NCI-H446 (cell line): ENCODE results near the gene NEIL1.
"Not testable (repeated sequence)": the region's sequence is repeated elsewhere in the genome, so short reads cannot be mapped to it uniquely, and the experiment has no call there.

ENCODE experiments used
- DNase-seq, 2 experiments: peaks; one replicate each; lab custom pipeline; 2025; lab: John Stamatoyannopoulos, UW

Gene NEIL1

DNA sequence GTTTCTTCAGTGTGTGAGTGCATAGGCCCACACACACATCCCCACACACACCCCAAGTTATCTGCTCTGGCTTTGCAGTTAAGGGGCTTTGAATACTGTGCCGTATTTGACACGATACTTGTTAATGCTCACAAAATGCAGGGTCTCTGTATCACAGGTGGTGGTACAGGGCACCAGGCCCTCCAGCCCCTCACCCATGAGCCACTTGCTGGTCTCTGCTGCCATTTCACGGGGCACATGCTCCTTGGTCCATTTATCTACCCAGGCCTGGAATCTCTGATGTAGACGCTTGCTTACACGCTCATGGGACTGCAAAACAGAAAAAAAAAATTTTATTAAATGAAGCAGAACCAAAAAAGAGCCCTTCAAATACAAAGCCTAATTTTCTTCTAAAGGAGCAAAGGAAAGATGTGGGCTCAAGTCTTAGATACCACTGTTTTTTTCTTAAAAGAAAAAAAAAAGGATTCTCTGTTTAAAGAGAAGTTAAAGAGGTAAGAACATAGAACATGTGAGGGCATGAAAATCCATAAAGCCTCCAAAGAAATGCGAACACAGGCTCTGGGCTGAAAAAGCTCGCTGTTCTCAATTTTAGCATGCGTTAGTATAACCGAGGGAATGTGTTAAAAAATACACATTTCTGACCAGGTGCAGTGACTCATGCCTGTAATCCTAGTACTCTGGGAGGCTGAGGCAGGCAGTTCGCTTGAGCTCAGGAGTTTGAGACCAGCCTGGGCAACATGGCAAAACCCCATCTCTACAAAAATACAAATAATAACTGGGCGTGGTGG is 25.3 kb downstream of the NEIL1 start:
- no peak for DNase-seq

GRCh38 chr15:75380773-75381172 is 33.9 kb downstream of the NEIL1 start:
- no peak for DNase-seq

- not testable (repeated sequence) for DNase-seq
Observed at GRCh38 chr15:75383986-75384385, 37.1 kb downstream of the NEIL1 start.

DNA sequence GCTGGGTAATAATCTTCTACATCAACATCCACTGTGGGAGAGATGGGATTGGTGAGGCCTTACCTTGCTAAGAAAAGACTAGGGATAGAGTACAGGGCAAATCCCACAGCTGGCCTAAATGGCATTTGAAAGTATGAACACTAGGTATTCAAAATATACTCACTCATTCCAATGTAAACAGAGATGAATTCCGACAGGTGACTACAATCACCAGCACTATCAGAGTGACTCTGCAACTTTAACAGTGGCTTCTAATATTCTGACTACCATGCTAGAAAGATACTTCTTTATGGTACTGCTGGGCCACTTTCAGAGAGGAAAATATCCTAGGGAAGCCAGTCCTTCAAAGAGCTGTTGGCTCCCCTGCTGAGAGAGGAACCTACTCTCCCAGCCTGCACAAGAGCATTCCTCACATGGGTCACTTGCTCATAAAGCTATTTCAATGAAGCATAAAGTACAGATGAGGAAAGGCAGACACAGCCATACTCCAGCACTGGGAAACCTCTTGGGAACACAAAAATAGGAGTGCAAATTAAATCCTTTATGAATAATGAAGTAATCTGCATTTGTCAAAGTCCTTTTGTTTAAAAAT is 43.0 kb downstream of the NEIL1 start:
- DNase-seq: no peak

GRCh38 chr15:75397494-75397893 is 50.7 kb downstream of the NEIL1 start:
- DNase-seq: no peak

DNA sequence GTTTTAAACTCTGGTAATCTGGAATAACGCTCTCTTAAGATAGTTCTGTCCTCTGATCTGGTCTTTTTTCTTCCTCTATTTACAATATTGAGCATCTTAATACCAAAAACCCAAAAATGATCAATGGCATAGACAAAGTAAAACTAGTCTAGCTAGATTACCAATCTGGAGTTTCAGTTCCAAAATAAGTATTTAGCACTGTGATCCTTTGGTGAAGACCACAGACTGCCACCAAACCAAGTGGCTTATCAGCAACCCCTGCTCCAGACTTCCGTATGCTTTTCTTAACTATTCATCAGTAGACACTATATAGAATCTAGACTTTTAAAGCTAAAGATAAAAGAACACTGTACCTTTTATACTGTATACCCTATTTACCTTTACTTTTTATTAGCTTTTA is 57.1 kb downstream of the NEIL1 start:
- no peak for DNase-seq
